Astrocyte (in vitro differentiated cells and primary cell): ENCODE measurements around the gene PLS3. TPM values are rescaled to one million over a fixed set of nuclear protein-coding genes. Genes with fewer than 3 reads are reported as not detected.

ENCODE experiments used
- DNase-seq: peaks from one replicate; pipeline ENCODE4 v3.0.0-alpha.2; 2010; ENCODE audit warnings: low read depth
- FAIRE-seq: peaks from 2 replicates; lab custom pipeline; 2011; peaks lifted over from hg19 to GRCh38; lab: Jason Lieb, UNC
- H2AFZ ChIP-seq: 2 replicates; pipeline ENCODE4 v1.6.0; 2012; ENCODE audit warnings: low read depth, low read length, inconsistent platforms
- H3K27ac ChIP-seq: 2 replicates; pipeline ENCODE4 v1.5.1; 2011; ENCODE audit warnings: low read depth, low read length, inconsistent platforms
- H3K27me3 ChIP-seq: 2 replicates; pipeline ENCODE4 v1.6.0; 2011; ENCODE audit warnings: low read length, inconsistent platforms; ENCODE audit not compliant: insufficient read depth
- H3K36me3 ChIP-seq: 2 replicates; pipeline ENCODE4 v1.5.1; 2011; ENCODE audit warnings: low read length, inconsistent platforms; ENCODE audit not compliant: insufficient read depth
- H3K4me1 ChIP-seq: 2 replicates; pipeline ENCODE4 v1.5.1; 2011; ENCODE audit warnings: low read length, inconsistent platforms; ENCODE audit not compliant: insufficient read depth
- H3K4me2 ChIP-seq: 2 replicates; pipeline ENCODE4 v1.6.0; 2012; ENCODE audit warnings: low read length, inconsistent platforms
- H3K4me3 ChIP-seq: 2 replicates; pipeline ENCODE4 v1.5.1; 2011; ENCODE audit warnings: low read depth, mild to moderate bottlenecking, low read length, inconsistent platforms; ENCODE audit not compliant: insufficient read depth
- H3K79me2 ChIP-seq: 2 replicates; pipeline ENCODE4 v1.6.0; 2012; ENCODE audit warnings: mild to moderate bottlenecking, low read length, inconsistent platforms; ENCODE audit not compliant: insufficient read depth
- H3K9ac ChIP-seq: 2 replicates; pipeline ENCODE4 v1.6.0; 2012; ENCODE audit warnings: mild to moderate bottlenecking, low read length, inconsistent platforms
- H3K9me3 ChIP-seq: 2 replicates; pipeline ENCODE4 v1.5.1; 2012; ENCODE audit warnings: low read depth, mild to moderate bottlenecking, low read length, inconsistent platforms; ENCODE audit not compliant: insufficient read depth
- H4K20me1 ChIP-seq: 2 replicates; pipeline ENCODE4 v1.6.0; 2012; ENCODE audit warnings: low read length, inconsistent platforms; ENCODE audit not compliant: insufficient read depth
- H3K27ac Mint-ChIP-seq: one replicate; pipeline ENCODE4 v1.8.0; 2021; ENCODE audit warnings: mild to moderate bottlenecking, mixed read lengths; ENCODE audit not compliant: unreplicated experiment
- H3K27me3 Mint-ChIP-seq: one replicate; pipeline ENCODE4 v1.8.0; 2021; ENCODE audit warnings: low read depth, mixed read lengths; ENCODE audit not compliant: unreplicated experiment
- H3K36me3 Mint-ChIP-seq: one replicate; pipeline ENCODE4 v1.8.0; 2021; ENCODE audit warnings: low read depth, mixed read lengths; ENCODE audit not compliant: unreplicated experiment
- H3K4me1 Mint-ChIP-seq: one replicate; pipeline ENCODE4 v1.8.0; 2021; ENCODE audit warnings: low read depth, mixed read lengths; ENCODE audit not compliant: unreplicated experiment
- H3K4me3 Mint-ChIP-seq: one replicate; pipeline ENCODE4 v1.8.0; 2021; ENCODE audit warnings: mild to moderate bottlenecking, moderate library complexity, mixed read lengths; ENCODE audit not compliant: unreplicated experiment
- H3K9me3 Mint-ChIP-seq: one replicate; pipeline ENCODE4 v1.8.0; 2021; ENCODE audit warnings: mild to moderate bottlenecking, mixed read lengths; ENCODE audit not compliant: unreplicated experiment
- EZH2 ChIP-seq: IDR thresholded peaks from 2 replicates; pipeline ENCODE4 v1.6.1; 2012; ENCODE audit warnings: mild to moderate bottlenecking, low read length, inconsistent platforms; ENCODE audit not compliant: insufficient read depth
- total RNA-seq: library from RNA; stranded (reverse); gene quantifications from 2 replicates; pipeline ENCODE4 v1.2.1, GENCODE V29; 2021
- TF ChIP-seq, protein P1 (sequence below): IDR thresholded peaks from 2 replicates; pipeline ENCODE4 v1.5.1; 2011; ENCODE audit warnings: low read depth, mild to moderate bottlenecking, inconsistent platforms, low read length, moderate library complexity; ENCODE audit not compliant: insufficient read depth

The PLS3 gene
- total RNA-seq, 1 donor from 2014 or later: 313 TPM

GRCh38 chrX:115583496-115584004 lies 22.6 kb downstream of the PLS3 start:
- Histone ChIP-seq H3K4me3 (no peak overlapping the region), H3K79me2 (peaks cover 97% of the 10 kb centered on the region), H3K4me2 (peak overlapping the region; percentile 74), H3K9ac (peak overlapping the region; percentile 64), H3K36me3 (no peaks in the 10 kb centered on the region), H3K9me3 (no peaks in the 10 kb centered on the region), H4K20me1 (peaks cover 7% of the 10 kb centered on the region), H3K27ac (peak overlapping the region; percentile 63), H3K4me1 (peaks cover 35% of the 10 kb centered on the region), H2AFZ (no peak overlapping the region), H3K27me3 (no peaks in the 10 kb centered on the region)
- no peak for TF ChIP-seq EZH2
- TF ChIP-seq, protein P1, sequence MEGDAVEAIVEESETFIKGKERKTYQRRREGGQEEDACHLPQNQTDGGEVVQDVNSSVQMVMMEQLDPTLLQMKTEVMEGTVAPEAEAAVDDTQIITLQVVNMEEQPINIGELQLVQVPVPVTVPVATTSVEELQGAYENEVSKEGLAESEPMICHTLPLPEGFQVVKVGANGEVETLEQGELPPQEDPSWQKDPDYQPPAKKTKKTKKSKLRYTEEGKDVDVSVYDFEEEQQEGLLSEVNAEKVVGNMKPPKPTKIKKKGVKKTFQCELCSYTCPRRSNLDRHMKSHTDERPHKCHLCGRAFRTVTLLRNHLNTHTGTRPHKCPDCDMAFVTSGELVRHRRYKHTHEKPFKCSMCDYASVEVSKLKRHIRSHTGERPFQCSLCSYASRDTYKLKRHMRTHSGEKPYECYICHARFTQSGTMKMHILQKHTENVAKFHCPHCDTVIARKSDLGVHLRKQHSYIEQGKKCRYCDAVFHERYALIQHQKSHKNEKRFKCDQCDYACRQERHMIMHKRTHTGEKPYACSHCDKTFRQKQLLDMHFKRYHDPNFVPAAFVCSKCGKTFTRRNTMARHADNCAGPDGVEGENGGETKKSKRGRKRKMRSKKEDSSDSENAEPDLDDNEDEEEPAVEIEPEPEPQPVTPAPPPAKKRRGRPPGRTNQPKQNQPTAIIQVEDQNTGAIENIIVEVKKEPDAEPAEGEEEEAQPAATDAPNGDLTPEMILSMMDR: no peak
- FAIRE-seq (no peak), DNase-seq (peak; percentile 62)
- H3K4me3 Mint-ChIP-seq: peak overlapping the region; percentile 69
- peaks cover 26% of the 10 kb centered on the region for H3K4me1 Mint-ChIP-seq
- no peaks in the 10 kb centered on the region for H3K27me3 Mint-ChIP-seq
- H3K27ac Mint-ChIP-seq: peak overlapping the region; percentile 95
- H3K36me3 Mint-ChIP-seq: no peaks in the 10 kb centered on the region
- H3K9me3 Mint-ChIP-seq: no peaks in the 10 kb centered on the region

GRCh38 chrX:115584696-115585095 lies 23.7 kb downstream of the PLS3 start:
- no peak overlapping the region for H3K4me3 Mint-ChIP-seq
- FAIRE-seq: peak; percentile 97

GRCh38 chrX:115588179-115588578 lies 27.2 kb downstream of the PLS3 start:
- H3K79me2 ChIP-seq: peaks cover 93% of the 10 kb centered on the region
- FAIRE-seq: peak; percentile 58
- H3K27me3 Mint-ChIP-seq: no peaks in the 10 kb centered on the region

More at GRCh38 chrX:115584696-115585095, 23.7 kb downstream of the PLS3 start:
- no peak overlapping the region for H2AFZ ChIP-seq
- H3K27ac ChIP-seq: peak overlapping the region; percentile 63
- no peaks in the 10 kb centered on the region for H3K9me3 Mint-ChIP-seq
- peak; percentile 47 for DNase-seq
- no peaks in the 10 kb centered on the region for H3K9me3 ChIP-seq
- H3K4me1 Mint-ChIP-seq: peaks cover 28% of the 10 kb centered on the region
- H3K4me3 ChIP-seq: no peak overlapping the region
- peak overlapping the region; percentile 56 for H3K27ac Mint-ChIP-seq
- H3K36me3 Mint-ChIP-seq: no peaks in the 10 kb centered on the region
- H3K9ac ChIP-seq: peak overlapping the region; percentile 64
- H3K4me2 ChIP-seq: peak overlapping the region; percentile 74
- H3K27me3 ChIP-seq: no peaks in the 10 kb centered on the region
- peaks cover 4% of the 10 kb centered on the region for H4K20me1 ChIP-seq
- H3K27me3 Mint-ChIP-seq: no peaks in the 10 kb centered on the region
- H3K4me1 ChIP-seq: peaks cover 35% of the 10 kb centered on the region
- TF ChIP-seq EZH2: no peak
- TF ChIP-seq, protein P1: no peak
- peaks cover 97% of the 10 kb centered on the region for H3K79me2 ChIP-seq
- no peaks in the 10 kb centered on the region for H3K36me3 ChIP-seq

More at GRCh38 chrX:115588179-115588578, 27.2 kb downstream of the PLS3 start:
- DNase-seq: no peak
- Mint-ChIP-seq H3K4me3 (no peak overlapping the region), H3K4me1 (peaks cover 38% of the 10 kb centered on the region), H3K9me3 (no peaks in the 10 kb centered on the region), H3K36me3 (no peaks in the 10 kb centered on the region), H3K27ac (no peak overlapping the region)
- no peak overlapping the region for H3K4me3 ChIP-seq
- H3K27me3 ChIP-seq: no peaks in the 10 kb centered on the region
- H2AFZ ChIP-seq: no peak overlapping the region
- no peak overlapping the region for H3K9ac ChIP-seq
- H4K20me1 ChIP-seq: peaks cover 4% of the 10 kb centered on the region
- no peak overlapping the region for H3K27ac ChIP-seq
- H3K9me3 ChIP-seq: no peaks in the 10 kb centered on the region
- no peak overlapping the region for H3K4me2 ChIP-seq
- peaks cover 36% of the 10 kb centered on the region for H3K4me1 ChIP-seq
- H3K36me3 ChIP-seq: no peaks in the 10 kb centered on the region
- TF ChIP-seq, protein P1: no peak
- no peak for TF ChIP-seq EZH2
